Activated naive CD4-positive, alpha-beta T cell treated with anti-CD3 and anti-CD28 coated beads, Interleukin-2, amount 10 ng/mL, durations not matched to agents 7 days and 5 days (primary cell): Measurements from ENCODE around the gene SPECC1.
"Not testable (repeated sequence)": the region's sequence is repeated elsewhere in the genome, so short reads cannot be mapped to it uniquely, and the experiment has no call there.

Experiments
- CTCF ChIA-PET: fragments of 350-600 bp; sonication (Branson Sonifier 250); formaldehyde crosslinking; loops from one replicate; lab custom pipeline; 2021; ENCODE audit warnings: antibody characterized with exemption; lab: Charles Lee
- DNase-seq: peaks from one replicate; pipeline ENCODE4 v3.0.0-alpha.2; 2020
- H3K27ac Mint-ChIP-seq: one replicate; pipeline ENCODE4 v1.8.0; 2021; ENCODE audit warnings: mild to moderate bottlenecking, moderate library complexity, mixed read lengths
- H3K27me3 Mint-ChIP-seq: one replicate; pipeline ENCODE4 v1.8.0; 2021; ENCODE audit warnings: mild to moderate bottlenecking, mixed read lengths
- H3K36me3 Mint-ChIP-seq: one replicate; pipeline ENCODE4 v1.8.0; 2021; ENCODE audit warnings: mixed read lengths
- H3K4me1 Mint-ChIP-seq: one replicate; pipeline ENCODE4 v1.8.0; 2021; ENCODE audit warnings: mixed read lengths
- H3K4me3 Mint-ChIP-seq: one replicate; pipeline ENCODE4 v1.8.0; 2021; ENCODE audit warnings: mild to moderate bottlenecking, moderate library complexity, mixed read lengths
- H3K9me3 Mint-ChIP-seq: one replicate; pipeline ENCODE4 v1.8.0; 2021; ENCODE audit warnings: mixed read lengths

The SPECC1 gene

DNA sequence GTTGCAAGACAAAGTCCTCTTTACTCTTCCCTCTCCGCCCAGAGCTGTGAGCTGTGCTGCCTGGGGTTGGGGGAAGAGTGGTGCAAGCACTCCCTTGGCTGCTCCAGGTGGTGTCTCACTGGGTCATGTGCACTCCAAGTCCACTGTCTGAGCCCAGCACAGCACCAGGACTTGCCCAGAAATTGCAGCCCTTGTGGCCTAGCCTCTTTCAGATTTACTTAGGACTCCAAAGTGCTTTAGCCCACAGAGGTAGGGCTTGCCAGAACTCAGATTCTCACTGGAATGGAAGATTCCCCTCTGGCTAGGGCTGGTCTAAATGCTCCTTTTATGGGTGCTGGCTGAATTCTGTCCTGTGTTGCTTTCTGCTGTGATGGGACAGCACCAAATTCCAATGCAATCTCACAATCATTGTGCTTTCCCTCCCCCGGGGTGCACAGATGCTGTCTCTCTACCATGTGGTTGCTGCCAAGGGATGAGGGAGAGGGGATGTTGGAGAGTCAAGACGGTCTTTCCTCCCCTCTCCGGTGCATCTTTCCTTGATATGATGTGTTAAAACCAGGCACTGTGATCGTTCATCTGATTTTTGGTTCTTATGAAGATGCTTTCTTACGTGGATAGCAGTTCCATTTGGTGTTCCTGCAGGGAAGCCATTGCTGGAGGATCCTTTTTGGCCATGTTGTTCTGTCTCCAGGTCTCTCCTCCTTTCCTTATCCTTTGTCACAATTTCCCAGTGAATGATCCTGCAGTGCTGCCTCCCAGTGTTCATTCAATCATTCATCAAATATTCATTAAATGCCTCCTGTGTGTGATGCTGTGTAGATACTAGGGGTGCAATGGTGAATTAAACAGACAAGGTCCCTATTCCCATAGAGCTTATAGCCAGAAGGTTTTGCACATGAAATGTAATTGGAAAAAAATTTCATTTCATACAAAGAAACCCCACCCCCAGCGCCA, 216.3 kb downstream of the SPECC1 start:
- Mint-ChIP-seq H3K4me1 (peaks cover 21% of the 10 kb centered on the region), H3K4me3 (no peak overlapping the region), H3K27ac (no peak overlapping the region), H3K36me3 (no peaks in the 10 kb centered on the region), H3K27me3 (peaks cover 11% of the 10 kb centered on the region), H3K9me3 (no peaks in the 10 kb centered on the region)
- CTCF ChIA-PET = interaction anchor here (0.6 to 6.1 kb wide), 9 partner anchors 15 to 231 kb away, joined by 3 to 47 read pairs (median 9); no protein-coding TSS in a partner anchor
- DNase-seq = no peak

DNA sequence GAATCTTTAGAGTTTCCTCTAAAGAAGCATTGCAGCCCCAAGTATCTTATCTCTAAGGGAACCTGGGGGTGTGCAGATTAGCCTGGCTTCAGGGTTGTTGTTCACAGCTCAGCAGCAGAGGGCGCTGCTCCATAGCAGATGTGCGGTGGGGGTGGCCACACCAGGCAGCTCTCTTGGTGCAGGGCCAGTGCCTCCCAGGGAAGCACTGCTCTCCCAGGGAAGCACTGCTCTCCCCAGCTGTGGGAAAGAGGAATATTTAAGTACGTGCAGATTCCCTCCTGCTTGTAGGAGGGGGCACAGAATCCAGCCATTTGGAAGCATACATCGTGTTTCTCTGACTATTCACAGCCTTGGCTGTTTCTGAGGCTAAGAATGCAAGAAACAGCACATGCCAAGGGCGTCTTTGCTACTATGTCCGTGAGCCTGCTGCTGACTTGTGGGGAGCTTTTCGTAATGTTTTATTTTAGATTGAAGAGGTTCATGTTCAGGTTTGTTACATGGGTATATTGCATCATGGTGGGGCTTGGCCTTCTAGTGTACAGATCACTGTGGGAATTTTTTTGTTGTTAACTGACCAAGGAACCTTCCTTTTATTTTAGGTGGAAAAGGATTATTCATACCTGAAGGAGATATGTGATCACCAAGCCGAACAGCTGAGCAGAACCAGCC, 217.8 kb downstream of the SPECC1 start:
- peak; percentile 89 for DNase-seq
- Mint-ChIP-seq H3K4me1 (peaks cover 21% of the 10 kb centered on the region), H3K4me3 (no peak overlapping the region), H3K36me3 (no peaks in the 10 kb centered on the region), H3K9me3 (no peaks in the 10 kb centered on the region), H3K27me3 (no peaks in the 10 kb centered on the region), H3K27ac (no peak overlapping the region)
- CTCF ChIA-PET = interaction anchor here (0.7 to 6.1 kb wide), 24 partner anchors 9 to 234 kb away, joined by 3 to 47 read pairs (median 5); partner anchors contain the start of gene SPECC1

DNA sequence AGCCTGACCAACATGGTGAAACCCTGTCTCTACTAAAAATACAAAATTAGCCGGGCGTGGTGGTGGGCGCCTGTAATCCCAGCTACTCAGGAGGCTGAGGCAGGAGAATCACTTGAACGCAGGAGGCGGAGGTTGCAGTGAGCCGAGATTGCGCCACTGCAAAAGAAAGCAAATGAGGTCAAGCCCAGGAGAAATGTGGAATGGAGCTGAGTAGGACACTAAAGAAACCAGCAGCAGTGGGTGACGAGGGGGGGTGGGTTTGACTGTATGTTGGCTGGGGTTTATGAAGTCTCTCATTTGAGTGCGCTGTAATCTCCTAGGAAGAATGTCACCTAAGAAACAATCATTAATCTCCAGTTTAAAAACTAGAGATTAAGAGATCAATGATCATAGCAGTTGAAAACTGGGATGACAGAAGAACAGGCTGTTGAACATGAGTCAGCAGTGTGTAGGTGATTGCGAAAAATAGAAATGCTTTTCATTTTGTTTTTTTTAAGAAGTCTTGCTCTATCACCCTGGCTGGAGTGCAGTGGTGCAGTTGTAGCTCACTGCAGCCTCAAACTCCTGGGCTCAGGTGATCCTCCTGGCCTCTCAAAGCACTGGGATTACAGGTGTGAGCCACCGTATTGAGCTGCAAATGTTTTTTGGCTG, 218.7 kb downstream of the SPECC1 start:
- not testable (repeated sequence) for DNase-seq, H3K27ac Mint-ChIP-seq, H3K9me3 Mint-ChIP-seq, H3K4me3 Mint-ChIP-seq, H3K36me3 Mint-ChIP-seq, H3K27me3 Mint-ChIP-seq
- CTCF ChIA-PET = interaction anchor here (1.1 to 6.1 kb wide), 16 partner anchors 10 to 235 kb away, joined by 3 to 47 read pairs (median 8); no protein-coding TSS in a partner anchor
- peaks cover 28% of the 10 kb centered on the region for H3K4me1 Mint-ChIP-seq

DNA sequence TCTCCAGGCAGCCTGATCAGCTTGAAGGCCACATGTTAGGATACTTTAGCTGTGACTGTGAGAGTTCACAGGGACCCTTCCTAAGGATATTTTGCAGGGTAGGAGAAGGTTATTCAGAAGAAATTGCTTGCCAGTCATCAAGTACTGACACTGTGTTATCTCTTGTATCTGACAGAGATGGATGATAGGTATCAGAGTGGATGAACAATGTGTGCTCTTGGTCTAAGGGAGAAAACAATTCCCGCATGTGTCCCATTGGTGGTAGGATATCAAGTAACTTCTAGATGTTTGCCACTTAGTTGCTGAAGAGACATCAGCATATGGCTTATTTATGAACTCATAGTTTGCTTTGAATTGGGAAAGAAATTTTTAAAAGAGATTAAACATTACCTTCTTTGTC, 219.3 kb downstream of the SPECC1 start:
- H3K4me1 Mint-ChIP-seq = peaks cover 31% of the 10 kb centered on the region
- CTCF ChIA-PET = interaction anchor here (1.2 to 6.1 kb wide), 9 partner anchors 18 to 236 kb away, joined by 3 to 47 read pairs (median 12); no protein-coding TSS in a partner anchor
- H3K27ac Mint-ChIP-seq = no peak overlapping the region
- no peaks in the 10 kb centered on the region for H3K9me3 Mint-ChIP-seq
- DNase-seq = no peak
- no peaks in the 10 kb centered on the region for H3K27me3 Mint-ChIP-seq
- no peak overlapping the region for H3K4me3 Mint-ChIP-seq
- H3K36me3 Mint-ChIP-seq = no peaks in the 10 kb centered on the region

DNA sequence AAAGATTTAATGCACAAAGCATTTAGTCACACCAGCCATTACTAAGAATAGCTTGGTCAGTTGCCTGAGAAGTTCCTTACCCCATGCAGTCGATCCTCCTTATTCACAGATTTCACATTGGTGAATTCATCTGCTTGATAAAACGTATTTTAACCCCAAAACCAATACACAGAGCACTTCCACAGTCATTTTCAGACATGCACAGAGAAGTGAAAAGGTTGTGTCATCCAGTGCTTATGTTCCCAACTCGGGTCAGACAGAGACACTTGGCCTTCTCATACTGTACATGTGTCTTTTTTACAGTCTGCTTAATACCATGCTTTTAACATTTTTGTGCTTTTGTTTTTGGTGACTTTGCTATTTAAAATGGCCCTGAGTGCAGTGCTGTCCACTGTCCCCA, 219.7 kb downstream of the SPECC1 start:
- no peaks in the 10 kb centered on the region for H3K27me3 Mint-ChIP-seq
- H3K36me3 Mint-ChIP-seq = no peaks in the 10 kb centered on the region
- H3K9me3 Mint-ChIP-seq = no peaks in the 10 kb centered on the region
- H3K4me3 Mint-ChIP-seq = no peak overlapping the region
- H3K27ac Mint-ChIP-seq = no peak overlapping the region
- CTCF ChIA-PET = interaction anchor here (2.2 to 3.7 kb wide), 4 partner anchors 18 to 92 kb away, joined by 9 to 36 read pairs (median 16); no protein-coding TSS in a partner anchor
- H3K4me1 Mint-ChIP-seq = peaks cover 35% of the 10 kb centered on the region
- DNase-seq = no peak

DNA sequence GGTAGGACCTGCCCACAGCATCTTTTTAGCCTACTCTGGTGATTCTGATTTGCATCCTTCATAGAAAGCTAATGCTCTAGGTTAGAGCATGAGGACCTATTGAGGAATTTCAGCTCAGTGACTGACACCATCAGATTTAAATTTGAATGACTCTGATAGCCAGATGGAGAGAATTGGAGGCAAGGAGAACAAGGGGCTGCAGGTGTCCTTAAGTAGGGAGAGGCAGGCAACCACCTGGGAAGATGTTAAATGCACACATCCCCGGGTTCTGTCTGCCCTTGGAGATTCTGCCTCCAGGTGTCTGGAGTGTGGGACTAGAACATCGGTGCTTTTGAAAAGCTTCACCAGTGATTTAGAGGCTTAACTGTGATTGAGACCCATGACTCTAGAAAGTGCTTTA, 221.8 kb downstream of the SPECC1 start:
- no peak overlapping the region for H3K4me3 Mint-ChIP-seq
- no peaks in the 10 kb centered on the region for H3K27me3 Mint-ChIP-seq
- no peak overlapping the region for H3K27ac Mint-ChIP-seq
- peaks cover 56% of the 10 kb centered on the region for H3K4me1 Mint-ChIP-seq
- H3K36me3 Mint-ChIP-seq = peaks cover 7% of the 10 kb centered on the region
- CTCF ChIA-PET = no interaction called here
- no peak for DNase-seq
- peaks cover 2% of the 10 kb centered on the region for H3K9me3 Mint-ChIP-seq

DNA sequence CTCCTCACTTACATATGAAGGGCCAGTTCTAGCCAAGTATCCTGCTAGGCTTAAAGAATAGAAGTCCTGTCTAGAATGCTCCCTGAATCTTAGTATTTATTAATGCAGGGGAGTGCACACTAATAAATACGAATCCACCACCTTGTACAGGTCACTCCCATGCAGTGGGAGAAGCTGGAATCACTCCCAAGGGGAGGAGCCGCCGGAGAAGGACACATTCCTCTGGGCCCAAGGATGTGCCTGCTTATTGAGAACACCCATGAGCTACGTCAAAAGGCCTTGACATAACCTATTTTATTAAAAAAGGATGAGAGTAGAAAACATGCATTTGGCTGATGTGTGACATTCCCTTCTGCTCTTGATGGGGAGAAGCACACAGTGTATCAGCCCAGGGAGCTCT, 223.5 kb downstream of the SPECC1 start:
- Mint-ChIP-seq H3K4me1 (peaks cover 57% of the 10 kb centered on the region), H3K27ac (peak overlapping the region; percentile 42), H3K9me3 (peaks cover 2% of the 10 kb centered on the region), H3K27me3 (no peaks in the 10 kb centered on the region), H3K4me3 (no peak overlapping the region), H3K36me3 (peaks cover 9% of the 10 kb centered on the region)
- CTCF ChIA-PET = interaction anchor here (0.6 to 1.6 kb wide), 4 partner anchors 33 to 110 kb away, joined by 3 to 5 read pairs (median 3); no protein-coding TSS in a partner anchor
- DNase-seq = no peak

DNA sequence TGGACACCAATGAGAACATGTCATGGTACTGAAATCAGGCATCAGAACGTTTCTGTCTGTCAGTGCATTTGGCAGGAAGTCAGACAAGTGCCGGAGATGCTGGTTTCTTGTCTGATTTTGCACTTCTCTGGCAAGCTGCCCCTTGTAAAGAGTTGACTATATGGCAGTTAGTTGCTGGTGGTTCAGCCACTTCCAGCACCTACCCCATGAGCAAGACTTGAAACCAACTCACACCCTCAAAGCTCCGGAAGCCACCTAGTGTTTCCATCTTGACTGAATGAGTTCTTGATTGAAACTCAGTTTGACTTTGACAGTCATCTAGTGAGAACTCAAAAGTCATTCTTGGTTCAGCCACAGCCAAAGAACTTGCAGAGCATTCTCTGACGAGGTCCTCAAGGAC, 225.1 kb downstream of the SPECC1 start:
- H3K27ac Mint-ChIP-seq = peak overlapping the region; percentile 92
- DNase-seq = peak; percentile 81
- H3K27me3 Mint-ChIP-seq = no peaks in the 10 kb centered on the region
- H3K9me3 Mint-ChIP-seq = peaks cover 2% of the 10 kb centered on the region
- CTCF ChIA-PET = interaction anchor here (1.2 to 1.8 kb wide), 4 partner anchors 11 to 50 kb away, joined by 3 to 5 read pairs (median 4); no protein-coding TSS in a partner anchor
- peaks cover 47% of the 10 kb centered on the region for H3K4me1 Mint-ChIP-seq
- H3K36me3 Mint-ChIP-seq = peaks cover 12% of the 10 kb centered on the region
- peak overlapping the region; percentile 27 for H3K4me3 Mint-ChIP-seq

DNA sequence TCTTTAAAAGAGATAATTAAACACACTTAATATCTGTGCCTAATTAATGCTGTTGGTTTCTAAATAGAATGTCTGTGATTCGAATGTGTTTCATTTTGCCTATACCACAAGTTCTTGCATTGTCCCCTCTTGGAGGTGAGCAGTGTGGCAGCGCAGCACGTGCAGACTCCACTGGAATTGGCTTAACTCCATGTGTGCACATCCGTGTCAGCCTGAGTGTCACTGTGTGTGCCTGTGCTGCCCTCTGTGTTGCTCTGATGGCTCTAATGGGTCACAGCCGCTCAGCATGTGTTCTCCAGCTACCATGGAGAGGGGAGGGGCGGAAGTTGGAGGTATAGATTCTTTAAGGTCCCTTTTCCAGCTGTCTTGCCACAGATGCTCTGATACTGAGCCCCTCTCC, 226.6 kb downstream of the SPECC1 start:
- Mint-ChIP-seq H3K9me3 (peaks cover 2% of the 10 kb centered on the region), H3K4me3 (no peak overlapping the region), H3K27me3 (no peaks in the 10 kb centered on the region), H3K4me1 (peaks cover 44% of the 10 kb centered on the region), H3K36me3 (peaks cover 12% of the 10 kb centered on the region), H3K27ac (peak overlapping the region; percentile 71)
- CTCF ChIA-PET = interaction anchor here (0.7 to 1.5 kb wide), 3 partner anchors 13 to 48 kb away, joined by 3 to 4 read pairs (median 3); no protein-coding TSS in a partner anchor
- no peak for DNase-seq

DNA sequence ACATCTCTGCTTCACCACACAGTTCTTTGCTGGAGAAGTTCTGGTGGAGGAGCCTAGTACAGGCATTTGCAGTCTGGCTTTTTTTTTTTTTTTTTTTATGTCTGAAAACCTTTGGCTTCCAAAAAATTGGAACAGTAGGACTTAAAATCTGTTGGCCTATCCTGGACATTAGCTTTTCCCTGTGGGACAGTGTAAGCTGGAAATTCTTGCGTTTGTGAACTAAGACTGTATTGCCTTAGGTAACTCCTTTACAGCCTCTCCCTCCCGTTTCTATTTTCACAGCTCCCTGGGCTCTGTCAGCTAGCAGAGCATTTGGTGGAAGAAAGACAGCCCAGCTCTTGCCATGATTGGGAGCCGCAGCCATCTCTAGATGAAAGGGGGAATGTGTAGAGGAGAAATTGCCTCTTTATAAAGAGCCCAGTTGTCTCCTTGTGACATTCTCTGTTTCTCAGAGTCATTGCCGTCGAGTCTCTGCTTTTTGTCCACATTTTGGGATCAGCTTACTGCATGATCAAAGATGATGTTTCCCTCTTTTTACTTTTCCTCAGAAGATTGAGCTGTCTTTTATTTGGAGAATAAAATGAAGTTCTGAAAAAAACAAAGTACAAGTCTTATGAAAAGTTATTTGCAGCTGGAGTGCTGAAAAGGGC, 227.5 kb downstream of the SPECC1 start:
- H3K4me1 Mint-ChIP-seq = peaks cover 44% of the 10 kb centered on the region
- no peak overlapping the region for H3K27ac Mint-ChIP-seq
- DNase-seq = no peak
- H3K27me3 Mint-ChIP-seq = no peaks in the 10 kb centered on the region
- H3K36me3 Mint-ChIP-seq = peaks cover 12% of the 10 kb centered on the region
- no peak overlapping the region for H3K4me3 Mint-ChIP-seq
- H3K9me3 Mint-ChIP-seq = peaks cover 2% of the 10 kb centered on the region
- CTCF ChIA-PET = no interaction called here

DNA sequence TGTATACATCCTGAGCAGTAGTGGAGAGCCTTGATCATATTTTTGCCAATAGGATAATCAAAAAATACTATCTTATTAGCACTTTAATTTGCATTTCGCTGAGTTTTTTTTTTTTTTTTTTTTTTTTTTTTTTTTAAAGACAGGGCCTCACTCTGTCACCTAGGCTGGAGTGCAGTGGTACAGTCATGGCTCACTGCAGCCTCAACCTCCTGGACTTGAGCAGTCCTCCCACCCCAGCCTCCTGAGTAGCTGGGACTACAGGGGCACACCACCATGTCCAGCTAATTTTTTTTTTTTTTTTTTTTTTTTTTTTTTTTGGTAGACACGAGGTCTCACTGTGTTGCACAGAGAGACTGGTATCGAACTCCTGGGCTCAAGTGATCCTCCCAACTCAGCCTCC, 230.6 kb downstream of the SPECC1 start:
- H3K36me3 Mint-ChIP-seq, H3K9me3 Mint-ChIP-seq, H3K27ac Mint-ChIP-seq, H3K4me3 Mint-ChIP-seq, H3K27me3 Mint-ChIP-seq, DNase-seq, CTCF ChIA-PET: not testable (repeated sequence)
- peaks cover 21% of the 10 kb centered on the region for H3K4me1 Mint-ChIP-seq

DNA sequence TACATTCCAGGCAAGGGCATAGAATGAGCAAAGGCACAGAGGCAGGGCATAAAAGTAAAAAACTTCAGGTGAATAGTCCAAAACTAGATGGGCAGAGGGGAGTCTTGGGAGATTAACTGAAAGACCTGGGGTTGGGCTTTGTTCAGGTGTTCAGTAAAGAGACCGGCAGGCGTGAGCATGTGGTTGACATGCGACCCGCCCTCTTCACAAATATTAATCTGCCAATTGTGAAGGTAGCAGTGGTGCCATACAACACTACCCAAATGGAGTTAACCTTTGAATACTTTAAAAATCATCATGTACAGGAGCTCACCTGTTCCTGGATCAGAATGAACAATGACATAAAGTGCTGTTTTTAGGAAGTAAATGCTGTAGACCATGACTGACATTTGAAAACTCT, 232.7 kb downstream of the SPECC1 start:
- DNase-seq = no peak
- Mint-ChIP-seq H3K36me3 (peaks cover 12% of the 10 kb centered on the region), H3K27ac (no peak overlapping the region), H3K9me3 (no peaks in the 10 kb centered on the region), H3K4me3 (no peak overlapping the region), H3K4me1 (peaks cover 15% of the 10 kb centered on the region), H3K27me3 (no peaks in the 10 kb centered on the region)
- CTCF ChIA-PET = no interaction called here

DNA sequence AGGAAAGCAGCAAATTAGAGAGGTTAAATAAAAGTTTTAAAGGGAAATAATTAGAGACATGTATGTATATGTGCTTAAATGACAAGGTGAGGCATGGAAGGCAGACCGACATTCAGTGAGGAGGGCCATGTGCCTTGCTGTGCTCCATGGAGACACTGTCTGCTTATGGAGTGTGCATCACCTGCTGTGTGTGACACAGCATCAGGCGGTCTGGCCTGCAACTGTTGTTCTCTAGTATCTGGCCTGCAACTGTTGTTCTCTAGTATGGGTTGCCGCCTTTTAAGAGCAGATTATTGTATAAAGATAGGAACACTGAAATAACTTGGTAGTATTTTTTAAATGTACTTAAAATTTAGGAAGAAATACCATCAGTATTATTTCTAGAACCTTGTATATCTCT, 233.1 kb downstream of the SPECC1 start:
- Mint-ChIP-seq H3K27me3 (no peaks in the 10 kb centered on the region), H3K36me3 (peaks cover 13% of the 10 kb centered on the region), H3K4me3 (no peak overlapping the region), H3K27ac (no peak overlapping the region), H3K9me3 (no peaks in the 10 kb centered on the region), H3K4me1 (peaks cover 18% of the 10 kb centered on the region)
- CTCF ChIA-PET = no interaction called here
- DNase-seq = no peak
